ENCODE data around the gene ITGB6.

The ITGB6 gene

DNA sequence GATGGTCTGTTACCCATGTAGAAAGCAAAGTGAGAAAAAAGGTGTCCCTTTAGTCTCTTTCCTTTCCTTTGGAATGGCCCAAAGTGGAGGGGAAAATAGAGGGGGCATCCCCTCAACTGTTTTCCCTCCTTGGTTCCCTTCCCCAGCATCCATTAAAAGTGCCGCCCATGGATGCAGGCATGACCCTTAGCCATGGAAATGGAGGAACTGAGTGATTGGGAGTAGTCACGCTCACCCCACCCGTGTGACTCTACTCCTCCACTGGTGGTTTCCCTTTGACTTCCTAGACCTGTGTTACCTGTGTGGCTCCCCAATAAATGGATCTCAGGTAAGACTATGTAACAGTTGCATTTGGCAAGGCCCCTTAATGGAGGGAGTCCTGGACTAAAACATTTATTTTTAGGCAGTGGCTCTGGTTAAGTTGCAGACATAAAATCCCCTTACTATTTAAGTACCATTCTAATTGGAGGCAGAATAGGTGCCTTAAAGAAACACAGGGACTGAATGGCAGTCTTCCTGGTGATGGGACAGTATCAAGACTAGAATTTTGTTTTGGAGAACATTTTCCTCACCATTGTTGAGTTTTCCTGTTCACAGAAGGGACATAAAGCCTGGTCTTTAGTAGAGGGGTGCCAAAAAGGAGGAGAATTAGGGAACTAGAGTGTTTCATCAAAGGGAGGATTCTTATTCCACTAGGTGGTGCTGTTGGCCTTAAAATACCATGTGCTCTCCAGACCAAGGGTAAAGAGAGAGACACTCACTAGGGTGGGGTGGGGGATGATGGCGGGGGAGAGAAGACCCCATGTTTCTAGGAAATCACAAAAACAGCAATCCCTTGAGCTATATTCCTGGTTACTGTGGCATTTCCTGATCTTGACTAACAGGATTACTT, 112.0 kb downstream of the ITGB6 start:
- no peak for DNase-seq

DNA sequence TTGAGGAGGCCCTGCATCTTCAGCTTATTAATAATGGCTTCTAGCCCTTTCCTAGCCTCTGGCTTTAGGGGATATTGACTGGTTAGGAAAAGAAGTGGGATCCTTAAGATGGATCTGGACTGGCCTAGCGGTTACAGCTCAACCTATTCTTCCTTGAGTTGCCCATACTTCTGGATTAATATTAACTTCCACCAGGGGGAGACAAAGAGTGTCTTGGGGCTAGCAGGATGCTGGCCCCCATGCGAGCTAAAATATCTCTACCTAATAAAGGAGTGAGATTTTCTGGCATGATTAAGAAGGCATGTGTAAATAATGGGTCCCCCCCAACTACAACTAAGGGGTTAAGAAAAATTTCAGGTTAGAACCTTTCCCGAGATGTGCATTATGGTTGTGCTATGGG, 114.4 kb downstream of the ITGB6 start:
- DNase-seq: no peak

DNA sequence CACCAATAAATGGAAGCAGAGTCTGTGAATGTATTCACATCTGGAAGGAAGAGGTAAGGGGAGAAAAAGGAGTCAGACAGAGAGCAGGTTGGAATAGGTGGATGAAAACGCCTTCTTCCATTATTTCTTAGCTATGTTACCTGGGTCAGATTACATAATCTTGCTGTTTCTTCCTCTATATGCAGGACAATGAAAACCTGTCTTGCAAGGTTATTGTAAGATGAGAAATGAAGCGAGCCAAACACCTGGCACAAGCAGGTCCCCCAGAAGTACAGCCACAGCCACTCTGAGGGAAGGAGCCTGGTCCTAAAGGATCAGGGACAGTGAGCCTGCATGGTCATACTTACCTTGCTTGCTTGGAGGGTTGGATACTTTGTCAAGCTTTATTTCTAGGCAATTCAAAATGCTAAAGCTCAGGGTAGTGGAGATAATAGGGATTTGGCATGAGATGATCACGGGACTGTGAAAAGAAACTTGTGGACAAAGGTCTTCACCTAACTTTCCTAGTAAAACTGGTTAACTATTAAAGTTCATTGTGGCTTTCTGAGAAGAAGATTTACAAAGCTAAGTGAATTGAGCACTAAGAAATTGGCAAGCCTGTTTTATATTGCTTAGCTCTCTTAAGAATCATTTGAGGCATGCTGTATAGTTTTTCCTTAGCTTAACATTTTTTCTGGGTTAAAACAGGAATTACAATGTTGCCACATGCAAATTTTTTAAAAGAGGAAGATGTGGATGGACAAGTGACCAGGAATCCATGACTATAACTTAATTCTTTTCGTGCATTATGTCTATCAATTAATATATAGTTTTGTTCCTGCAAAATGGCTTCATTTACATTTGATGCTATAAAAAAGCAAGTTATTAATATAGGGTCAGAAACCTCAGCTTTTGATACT, 121.9 kb downstream of the ITGB6 start:
- no peak for DNase-seq

DNA sequence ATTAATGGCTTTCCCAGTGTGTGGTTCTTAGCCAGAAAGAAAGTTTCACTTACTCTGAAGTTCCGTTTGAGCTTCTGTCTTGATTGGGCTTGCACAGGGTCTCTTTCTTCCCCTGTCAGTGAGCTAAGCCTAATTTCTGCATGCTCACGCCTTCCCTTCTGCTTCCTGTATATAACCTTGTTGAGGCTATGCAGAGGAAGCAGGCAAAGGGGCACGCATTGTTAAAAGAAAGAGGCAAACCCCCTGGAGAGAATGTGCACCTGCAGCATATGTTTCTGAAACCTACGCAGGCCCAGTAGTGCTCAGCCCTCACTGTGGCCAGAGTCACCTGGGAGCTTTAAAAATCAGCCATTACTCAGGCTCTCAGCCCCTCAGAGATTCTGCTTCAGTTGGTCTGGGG, 123.2 kb downstream of the ITGB6 start:
- peak; percentile 17 for DNase-seq

DNA sequence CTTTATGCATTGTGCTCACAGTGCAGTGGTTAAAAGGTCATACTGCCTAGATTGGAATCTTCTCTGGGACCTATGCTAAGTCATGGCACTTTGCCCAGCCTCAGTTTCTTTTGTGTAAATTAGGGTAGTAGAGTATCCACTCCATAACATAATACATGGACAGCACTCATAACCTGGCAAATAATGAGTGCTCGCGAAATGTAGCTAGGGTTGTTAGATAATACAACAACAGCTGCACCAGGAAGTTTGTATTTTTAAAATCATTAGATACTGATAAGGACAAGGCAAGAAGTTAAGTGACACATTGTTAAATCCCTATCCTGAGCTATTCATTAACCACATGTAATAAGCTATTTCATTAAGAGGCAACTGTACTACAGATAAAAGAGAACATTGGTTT, 123.8 kb downstream of the ITGB6 start:
- DNase-seq: no peak

DNA sequence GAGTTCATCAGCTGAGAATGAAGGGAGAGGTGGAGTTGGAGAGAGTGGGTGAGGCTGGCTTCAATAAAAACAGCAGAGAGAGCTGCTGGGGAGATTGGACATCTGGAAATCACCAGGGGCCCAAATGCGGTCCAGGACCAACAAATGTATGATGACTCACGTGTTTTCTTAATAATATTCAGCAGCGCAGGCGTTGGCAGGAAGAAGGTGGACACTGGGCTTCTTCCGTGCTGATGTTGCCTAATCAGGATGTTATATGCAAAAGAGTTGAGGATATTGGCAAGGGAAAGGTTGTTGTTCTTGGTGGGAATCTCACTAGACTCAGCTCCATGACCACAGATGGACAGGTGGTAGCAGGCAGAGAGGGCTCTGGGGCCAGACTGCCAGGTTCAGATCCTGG, 124.9 kb downstream of the ITGB6 start:
- DNase-seq: no peak

DNA sequence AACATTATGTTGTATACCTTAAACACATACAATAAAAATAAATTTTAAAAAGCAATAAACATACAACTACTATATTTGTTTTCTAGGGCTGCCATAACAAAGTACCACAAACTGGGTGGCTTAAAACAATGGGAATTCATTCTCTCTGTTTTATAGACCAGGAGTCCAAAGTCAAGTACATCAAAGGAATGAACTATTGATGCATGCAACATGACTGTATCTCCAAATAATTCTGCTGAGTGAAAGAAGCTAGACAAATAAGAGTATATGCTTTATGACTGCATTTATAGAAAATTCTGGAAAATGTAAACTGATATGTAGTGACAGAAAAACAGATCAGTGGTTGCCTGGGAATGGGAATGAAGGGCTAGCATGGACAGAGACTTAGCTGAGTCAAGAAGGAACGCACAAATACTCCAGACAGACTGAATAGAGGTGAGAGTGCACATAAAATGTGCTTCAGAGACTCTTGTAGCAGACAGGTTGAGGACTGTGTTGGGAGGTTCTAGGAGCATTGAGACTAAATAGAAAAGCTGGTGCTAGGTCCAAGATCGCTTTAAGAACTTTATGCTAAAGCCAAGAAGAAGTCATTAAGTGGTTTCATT, 126.7 kb downstream of the ITGB6 start:
- DNase-seq: no peak

DNA sequence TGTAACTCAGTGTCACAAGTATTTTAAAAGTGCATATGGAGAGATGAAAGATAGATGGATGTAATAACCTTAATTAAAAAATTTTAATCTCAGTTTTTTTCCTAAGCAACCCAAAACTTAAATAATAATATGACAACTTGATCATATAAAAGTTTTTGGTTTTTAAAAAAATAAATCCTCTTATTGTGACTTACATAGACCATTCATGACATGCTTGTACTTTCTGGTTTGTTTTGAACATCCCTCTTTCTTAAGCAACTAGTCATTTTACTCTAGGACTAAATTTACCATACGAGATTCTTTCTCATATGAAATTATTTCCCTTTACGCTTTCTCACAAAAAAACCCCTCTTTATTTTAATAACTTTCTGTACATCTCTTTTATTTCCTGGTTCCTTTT, 131.2 kb downstream of the ITGB6 start:
- DNase-seq: no peak

DNA sequence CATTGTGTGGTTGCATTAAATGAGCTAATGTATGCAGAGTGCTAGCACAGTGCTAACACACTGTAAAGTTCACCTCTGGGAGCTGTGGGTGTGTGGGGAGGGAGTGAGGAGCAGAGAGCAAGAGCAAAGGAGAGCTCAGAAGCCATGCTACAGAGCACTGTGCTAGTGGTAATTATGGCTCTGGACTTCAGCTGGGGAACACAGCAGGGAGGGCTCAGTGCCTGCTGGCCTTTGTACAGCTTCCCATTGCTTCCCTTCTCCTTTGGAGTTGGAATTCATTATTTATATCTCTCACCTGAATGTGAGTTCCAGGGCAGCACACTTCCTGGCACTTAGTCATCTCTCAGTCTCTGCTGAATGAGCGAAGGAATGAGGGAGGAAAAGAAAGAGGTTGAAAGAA, 135.2 kb downstream of the ITGB6 start:
- no peak for DNase-seq

DNA sequence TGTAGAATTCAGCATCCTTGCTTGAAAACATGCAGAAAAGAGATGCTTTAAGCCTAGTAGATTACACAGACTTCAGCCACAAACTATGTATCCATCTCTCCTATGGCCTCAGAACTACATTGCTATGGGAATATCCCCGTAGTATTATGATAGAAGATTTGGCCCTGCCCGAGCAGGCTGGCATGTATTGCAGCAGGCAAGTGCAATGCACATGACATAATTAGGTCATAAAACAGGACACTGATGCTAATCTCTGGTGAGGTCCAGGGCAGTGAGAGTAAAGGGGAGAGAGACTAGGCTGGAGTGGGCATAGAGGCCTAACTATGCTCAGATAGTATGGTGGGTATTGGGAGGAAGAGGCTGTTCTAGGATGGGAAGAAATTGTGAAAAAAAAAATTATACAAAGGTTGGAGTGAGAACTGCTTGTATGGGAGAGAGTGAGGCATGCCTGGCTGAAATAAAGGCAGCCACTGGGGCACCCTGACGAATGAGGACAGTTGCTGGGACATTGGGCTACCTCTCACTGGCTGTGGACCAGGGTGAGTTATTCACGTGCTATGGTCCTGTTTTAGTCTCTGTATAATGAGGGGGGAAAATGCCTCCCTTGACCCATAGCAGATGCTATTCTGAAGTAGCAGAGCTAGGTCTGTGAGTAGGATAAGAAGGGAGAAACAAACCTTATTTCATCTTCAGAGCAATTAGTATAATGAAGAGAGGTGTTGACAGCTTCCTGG, 136.0 kb downstream of the ITGB6 start:
- DNase-seq: no peak

DNA sequence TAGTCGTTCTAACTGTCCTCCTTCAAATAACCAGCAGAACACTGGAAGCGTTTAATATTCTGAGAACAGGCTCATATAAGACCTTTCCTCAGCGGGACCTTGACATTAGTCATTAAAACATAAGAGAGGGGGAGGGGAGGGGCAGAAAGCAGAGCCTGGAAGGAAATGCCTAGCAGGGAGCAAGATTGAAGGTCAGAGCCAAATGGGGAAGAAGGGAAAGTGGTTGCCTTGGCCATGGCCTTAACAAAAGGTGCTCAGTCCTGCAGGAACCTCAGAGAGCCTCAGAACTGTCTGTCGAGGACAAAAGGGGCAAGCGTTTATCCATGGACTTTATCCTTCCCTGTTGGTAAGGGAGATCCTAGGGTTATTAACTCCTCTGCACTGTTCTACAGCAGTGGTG, 136.8 kb downstream of the ITGB6 start:
- DNase-seq: no peak

DNA sequence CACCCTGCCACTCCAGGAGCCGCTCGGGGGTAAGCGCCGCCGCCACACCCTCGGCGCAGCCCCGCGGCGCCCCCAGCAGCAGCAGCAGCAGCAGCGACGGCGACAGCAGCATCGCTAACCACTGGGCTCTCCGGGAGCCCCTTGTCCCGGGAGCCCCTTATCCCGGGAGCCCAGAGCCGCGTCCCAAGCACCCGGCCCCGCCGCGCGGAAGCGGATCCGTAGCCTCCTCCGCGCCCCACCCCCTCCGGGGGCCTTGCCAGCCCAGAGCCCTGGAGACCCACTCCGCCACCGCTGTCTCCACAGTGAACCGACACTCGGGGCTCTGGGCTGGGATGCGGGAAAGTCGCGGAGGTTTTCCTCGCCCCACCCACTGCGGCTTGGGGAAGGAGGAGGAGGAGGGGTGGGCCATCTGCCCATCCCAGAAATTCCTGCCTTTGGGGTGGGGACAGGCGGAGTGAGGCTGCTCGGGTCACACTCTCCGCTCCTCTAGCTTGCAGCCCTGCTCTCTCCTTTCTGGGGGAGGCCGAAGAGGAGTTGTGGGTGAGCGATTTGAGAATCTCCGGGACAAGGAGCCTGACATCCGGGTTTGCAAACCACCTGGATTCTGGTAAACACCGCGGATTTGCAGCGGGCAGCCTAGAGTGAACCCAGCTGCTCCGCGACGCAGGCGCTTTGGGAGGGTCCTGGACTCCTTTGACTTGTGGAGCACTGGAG, 137.6 kb downstream of the ITGB6 start, which contains the start of gene PLA2R1:
PLA2R1 (minus strand) TSS at position 324 of the 714 bp plus-strand sequence; CDS start at position 112, 212 bp downstream.
- DNase-seq: peak; percentile 84

DNA sequence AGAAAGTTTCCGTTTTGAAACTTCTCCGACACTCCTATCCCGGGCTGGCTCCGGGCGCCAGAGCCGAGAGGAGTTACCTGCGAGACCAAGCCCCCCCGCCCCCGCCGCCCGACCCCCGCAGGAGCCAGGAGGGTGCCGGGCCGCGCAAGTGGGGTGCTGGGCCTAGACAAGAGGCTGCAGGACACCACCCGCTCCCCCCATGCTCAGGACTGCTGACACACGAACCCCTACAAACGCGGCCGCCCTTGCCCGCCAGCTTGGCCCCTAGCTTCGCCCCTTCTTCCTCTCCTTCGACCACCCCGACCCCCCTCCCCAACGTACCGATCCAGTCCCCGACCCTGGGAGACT, 138.2 kb downstream of the ITGB6 start:
- DNase-seq: no peak

DNA sequence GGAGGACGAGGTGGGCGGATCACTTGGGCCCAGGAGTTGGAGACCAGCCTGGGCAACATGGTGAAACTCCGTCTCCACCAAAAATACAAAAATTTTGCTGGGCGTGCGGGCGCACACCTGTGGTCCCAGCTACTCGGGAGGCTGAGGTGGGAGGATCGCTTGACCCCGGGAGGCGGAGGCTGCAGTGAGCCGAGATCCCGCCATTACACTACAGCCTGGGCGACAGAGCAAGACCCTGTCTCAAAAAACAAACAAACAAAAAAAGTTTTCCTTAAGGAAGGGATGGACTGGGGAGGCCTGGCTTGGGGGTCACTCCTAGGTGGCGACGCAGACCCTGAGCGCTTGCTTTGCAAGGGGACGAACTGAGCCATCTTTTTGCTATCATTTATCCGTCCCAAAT, 138.5 kb downstream of the ITGB6 start:
- DNase-seq: no peak

DNA sequence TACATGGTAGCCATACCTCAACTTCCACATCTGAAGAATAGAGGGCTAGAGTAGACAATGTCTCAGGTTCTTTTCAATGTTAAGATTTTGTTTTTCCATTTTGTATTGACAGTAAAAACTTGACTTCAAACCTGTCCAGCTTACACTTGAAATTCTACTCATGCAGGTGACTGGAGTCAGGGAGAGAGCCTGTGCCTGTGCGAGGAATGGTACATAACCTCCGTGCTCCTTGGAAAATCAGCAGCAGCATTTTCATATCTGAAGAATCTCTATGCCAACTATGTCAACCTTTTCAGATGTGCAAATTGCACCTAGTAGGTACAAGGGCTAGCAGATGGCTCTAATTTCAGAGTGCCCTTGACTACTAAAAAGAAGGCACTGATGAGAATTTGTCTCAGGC, 139.8 kb downstream of the ITGB6 start:
- no peak for DNase-seq

DNA sequence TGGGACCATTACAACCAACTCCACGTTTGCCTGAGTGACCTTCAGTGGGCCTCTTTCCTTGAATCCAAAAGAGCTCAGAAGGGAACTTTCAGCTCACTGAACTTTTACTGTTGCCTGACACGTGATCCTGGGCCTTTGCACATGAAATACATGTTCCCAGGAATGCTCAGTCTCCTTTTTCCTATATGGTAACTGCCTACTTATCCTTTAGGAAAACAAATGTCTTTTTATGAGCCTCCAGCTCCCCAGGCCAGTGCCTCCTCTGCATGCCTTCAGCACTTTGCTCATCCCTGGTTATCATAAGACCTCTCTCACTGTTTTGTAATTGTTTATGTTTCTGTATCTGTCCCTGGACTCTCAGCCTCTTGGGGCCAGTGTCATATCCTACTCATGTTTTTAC, 142.7 kb downstream of the ITGB6 start:
- no peak for DNase-seq

DNA sequence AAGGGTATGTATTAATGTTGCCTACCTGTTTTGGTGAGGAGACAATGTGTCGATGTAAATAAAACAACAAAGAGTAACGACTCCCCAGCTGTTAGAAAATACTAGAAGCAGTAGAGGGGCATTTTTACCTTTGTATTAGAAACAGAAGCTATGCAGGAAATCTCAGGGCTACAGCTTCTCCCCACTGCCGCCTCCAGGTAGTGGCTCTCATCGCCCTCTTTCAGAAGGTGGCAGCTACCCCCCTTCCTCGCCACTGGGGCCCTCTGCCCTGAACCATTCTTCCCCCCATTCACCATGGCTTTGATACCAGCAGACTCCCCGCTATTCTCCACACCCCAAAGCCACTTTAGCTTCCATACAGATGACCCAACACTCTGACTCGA, 144.4 kb downstream of the ITGB6 start:
- DNase-seq: no peak

DNA sequence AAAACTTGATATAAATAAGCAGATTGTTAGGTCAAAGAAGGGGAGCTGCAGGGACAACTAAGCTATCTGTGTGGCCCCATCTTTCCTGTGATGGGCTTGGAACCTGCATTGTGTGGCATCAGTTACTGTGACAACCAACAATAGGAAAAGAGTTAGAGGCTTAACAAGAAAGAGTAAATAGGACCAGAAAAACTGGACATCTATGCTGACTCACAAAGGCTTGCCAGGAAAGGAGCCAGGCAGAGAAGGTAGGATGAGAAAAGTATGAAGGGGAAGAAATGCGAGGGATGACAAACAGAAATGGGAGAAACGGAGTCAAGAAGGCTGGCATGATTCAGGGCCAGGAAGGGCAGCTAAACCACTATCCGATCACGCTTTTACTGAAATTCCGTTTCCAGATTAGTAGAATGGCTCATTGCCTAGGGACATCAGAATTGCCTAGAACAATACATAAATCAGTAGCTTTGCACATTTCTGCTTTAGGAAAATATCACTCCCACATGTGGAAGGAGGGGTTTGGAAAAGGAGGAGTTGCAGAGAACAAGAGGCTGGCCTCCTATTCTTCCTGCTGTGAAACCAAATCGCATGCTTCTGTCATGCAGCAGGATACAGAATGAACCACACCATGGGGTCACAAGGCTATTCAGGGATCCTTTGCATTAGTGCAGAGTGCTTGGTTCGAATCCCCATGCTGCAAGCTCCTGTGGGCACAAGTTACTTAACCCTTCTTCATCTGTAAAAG, 144.9 kb downstream of the ITGB6 start:
- DNase-seq: peak; percentile 39

DNA sequence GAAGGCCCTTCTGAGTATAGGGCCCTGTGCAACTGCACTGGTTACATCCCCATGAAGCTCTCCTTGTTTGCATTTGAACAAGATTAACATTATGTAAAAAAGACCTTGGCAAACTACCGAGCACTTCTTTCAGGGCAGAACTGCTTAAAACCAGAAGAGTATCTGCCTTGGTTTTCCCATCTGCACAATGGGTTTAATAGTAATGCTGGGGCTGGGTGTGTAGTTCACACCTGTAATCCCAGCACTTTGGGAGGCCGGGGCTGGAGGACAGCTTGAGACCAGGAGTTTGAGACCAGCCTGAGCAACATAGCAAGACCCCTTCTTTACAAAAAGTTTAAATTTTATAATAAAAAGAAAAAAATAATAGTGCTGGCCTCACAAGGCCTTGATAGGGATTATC, 146.1 kb downstream of the ITGB6 start:
- DNase-seq: no peak

DNA sequence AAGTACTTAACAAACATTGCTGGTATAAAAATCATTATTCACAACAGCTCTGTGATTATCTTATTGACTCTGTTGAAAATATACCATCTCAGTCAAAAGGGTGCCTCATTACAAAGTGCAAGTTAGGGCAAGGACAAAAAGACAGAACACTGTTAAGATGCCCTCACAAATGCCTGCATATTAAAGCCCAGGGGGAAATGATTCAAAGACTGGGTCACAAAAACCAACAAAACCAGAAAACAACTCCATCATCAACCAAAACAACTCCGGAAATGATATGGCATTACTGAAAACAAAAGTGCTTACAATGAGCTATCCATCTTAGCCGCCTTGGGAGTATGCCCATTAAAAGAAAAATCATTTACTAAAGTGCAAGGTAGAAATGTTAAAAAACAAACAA, 147.5 kb downstream of the ITGB6 start:
- no peak for DNase-seq

DNA sequence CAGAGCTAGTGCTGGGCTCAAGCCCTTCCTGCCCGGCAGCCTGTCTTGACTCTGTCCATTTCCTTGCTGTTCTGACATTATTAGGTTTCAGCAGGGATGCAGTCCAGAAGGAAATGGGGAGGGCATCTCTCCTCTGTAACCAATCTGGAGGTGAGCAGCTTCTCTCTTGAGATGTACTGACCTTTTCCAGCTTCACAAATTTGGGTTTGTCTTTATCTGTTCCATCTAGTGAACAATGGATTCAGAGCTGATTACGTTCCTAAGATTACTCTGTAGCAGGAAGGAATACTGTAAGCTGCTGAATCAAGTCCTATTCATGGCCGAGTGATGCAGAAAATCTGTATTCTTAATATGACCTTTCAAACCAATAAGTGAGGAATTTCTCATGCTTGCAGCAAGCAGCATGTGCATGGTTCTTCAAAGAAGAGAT, 148.7 kb downstream of the ITGB6 start:
- DNase-seq: no peak
